SK-N-SH treated with all-trans-retinoic acid at 6 μM for 48 hours (cell line): ENCODE results near the gene TMEM135.
"Not testable (repeated sequence)": the region's sequence is repeated elsewhere in the genome, so short reads cannot be mapped to it uniquely, and the experiment has no call there.

ENCODE experiments used
- ATAC-seq: fragments of 200-7000 bp; cut with Tn5 transposase; 3 replicates; pipeline ENCODE4 v1.9.1; 2020; ENCODE audit warnings: mild to moderate bottlenecking, moderate library complexity
- CREB5 ChIP-seq: fragments of 250-450 bp; sonication (Bioruptor Pico); IDR thresholded peaks from 2 replicates; pipeline ENCODE4 v1.5.1; 2020; ENCODE audit warnings: low read depth, mild to moderate bottlenecking, moderate library complexity
- CSDC2 ChIP-seq: fragments of 250-450 bp; sonication (Bioruptor Pico); IDR thresholded peaks from 2 replicates; pipeline ENCODE4 v1.5.0; 2020; ENCODE audit warnings: mild to moderate bottlenecking, moderate library complexity
- ESRRG ChIP-seq: fragments of 250-450 bp; sonication (Bioruptor Pico); IDR thresholded peaks from 2 replicates; pipeline ENCODE4 v1.6.1; 2021; ENCODE audit warnings: mild to moderate bottlenecking
- GLIS3 ChIP-seq: fragments of 250-450 bp; sonication (Bioruptor Pico); IDR thresholded peaks from 2 replicates; pipeline ENCODE4 v1.5.0; 2020; ENCODE audit warnings: mild to moderate bottlenecking, moderate library complexity
- ISL1 ChIP-seq: fragments of 250-450 bp; sonication (Bioruptor Pico); IDR thresholded peaks from 2 replicates; pipeline ENCODE4 v2.1.2; 2022; ENCODE audit warnings: mild to moderate bottlenecking, moderate library complexity
- OSR1 ChIP-seq: fragments of 250-450 bp; sonication (Bioruptor Pico); IDR thresholded peaks from 2 replicates; pipeline ENCODE4 v1.8.0; 2022; ENCODE audit warnings: moderate library complexity, mild to moderate bottlenecking, inconsistent platforms
- PPARA ChIP-seq: fragments of 250-450 bp; sonication (Bioruptor Pico); IDR thresholded peaks from 2 replicates; pipeline ENCODE4 v1.5.0; 2020; ENCODE audit warnings: mild to moderate bottlenecking, borderline replicate concordance
- RARB ChIP-seq: fragments of 250-450 bp; sonication (Bioruptor Pico); IDR thresholded peaks from 2 replicates; pipeline ENCODE4 v1.8.0; 2021; ENCODE audit warnings: mild to moderate bottlenecking, moderate library complexity
- SNAI2 ChIP-seq: fragments of 250-450 bp; sonication (Bioruptor Pico); IDR thresholded peaks from 2 replicates; pipeline ENCODE4 v1.5.0; 2020; ENCODE audit warnings: mild to moderate bottlenecking, moderate library complexity
- TCF4 ChIP-seq: fragments of 250-450 bp; sonication (Bioruptor Pico); IDR thresholded peaks from 2 replicates; pipeline ENCODE4 v1.8.0; 2021; ENCODE audit warnings: mild to moderate bottlenecking, moderate library complexity, borderline replicate concordance
- ZC3H10 ChIP-seq: fragments of 250-450 bp; sonication (Bioruptor Pico); IDR thresholded peaks from 2 replicates; pipeline ENCODE4 v1.5.1; 2021; ENCODE audit warnings: mild to moderate bottlenecking, moderate library complexity
- ZFP3 ChIP-seq: fragments of 250-450 bp; sonication (Bioruptor Pico); IDR thresholded peaks from 2 replicates; pipeline ENCODE4 v1.5.0; 2020; ENCODE audit warnings: mild to moderate bottlenecking, moderate library complexity
- ZNF565 ChIP-seq: fragments of 450-650 bp; formaldehyde crosslinking; conservative IDR thresholded peaks from 2 replicates; pipeline ENCODE4 v1.5.0; 2020; ENCODE audit warnings: low read depth, mild to moderate bottlenecking, moderate library complexity
- ZNF70 ChIP-seq: fragments of 450-650 bp; formaldehyde crosslinking; IDR thresholded peaks from 2 replicates; pipeline ENCODE4 v1.5.0; 2020; ENCODE audit warnings: mild to moderate bottlenecking, moderate library complexity
- ZNF8 ChIP-seq: fragments of 450-650 bp; formaldehyde crosslinking; IDR thresholded peaks from 2 replicates; pipeline ENCODE4 v1.5.0; 2020; ENCODE audit warnings: mild to moderate bottlenecking, moderate library complexity
- TF ChIP-seq, protein P1 (sequence below): fragments of 250-450 bp; sonication (Bioruptor Pico); IDR thresholded peaks from 2 replicates; pipeline ENCODE4 v1.5.1; 2021; ENCODE audit warnings: mild to moderate bottlenecking, moderate library complexity
- TF ChIP-seq, protein P2 (sequence below): fragments of 250-450 bp; sonication (Bioruptor Pico); IDR thresholded peaks from 2 replicates; pipeline ENCODE4 v1.5.0; 2020; ENCODE audit warnings: mild to moderate bottlenecking, moderate library complexity

Gene TMEM135

DNA sequence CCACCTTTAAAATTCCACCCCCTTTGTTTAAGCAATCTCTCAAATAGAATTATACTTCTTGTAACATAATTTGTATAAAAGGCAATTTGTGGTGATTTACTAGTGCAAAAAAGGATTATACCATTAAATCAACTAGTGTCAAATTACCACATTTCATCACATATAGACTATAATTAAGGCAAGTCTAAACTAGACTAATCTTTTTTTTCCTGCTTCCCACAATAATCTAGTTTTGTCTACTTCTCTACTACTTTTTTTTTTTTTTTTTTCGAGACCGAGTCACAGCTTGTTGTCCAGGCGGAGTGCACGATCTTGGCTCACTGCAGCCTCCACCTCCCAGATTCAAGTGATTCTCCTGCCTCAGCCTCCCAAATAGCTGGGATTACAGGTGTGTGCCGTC lies 46.4 kb upstream of the TMEM135 start:
- ATAC-seq = no peak
- TF ChIP-seq CSDC2 (CRISPR knock-in tag) (no peak), ZC3H10 (CRISPR knock-in tag) (no peak), GLIS3 (no peak)

GRCh38 chr11:86992340-86992739 lies 45.4 kb upstream of the TMEM135 start:
- ATAC-seq = not testable (repeated sequence)

DNA sequence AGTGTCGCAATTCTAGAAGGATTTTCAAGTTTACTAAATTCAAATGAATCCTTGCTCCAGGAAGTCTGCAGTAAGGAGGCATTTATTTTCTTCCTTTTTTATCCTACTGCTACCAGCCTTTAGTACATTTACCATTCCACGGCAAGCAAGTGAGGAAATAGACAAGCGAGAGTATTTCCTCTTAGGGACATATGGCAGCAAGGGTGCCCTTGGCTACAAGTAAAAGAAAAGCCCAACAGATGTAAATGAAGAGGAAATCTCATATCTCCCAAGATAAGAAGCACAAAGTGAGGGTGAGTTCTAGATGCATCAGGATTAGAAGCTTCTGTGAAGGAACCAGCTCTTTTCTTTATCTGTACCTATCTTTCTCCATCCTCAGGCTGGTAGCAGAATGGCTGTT lies 44.7 kb upstream of the TMEM135 start:
- no peak for ATAC-seq
- TF ChIP-seq TCF4 (CRISPR knock-in tag) = no peak
- TF ChIP-seq ISL1 (CRISPR knock-in tag) = no peak
- no peak for TF ChIP-seq ZNF565 (CRISPR knock-in tag)
- TF ChIP-seq, protein P1, sequence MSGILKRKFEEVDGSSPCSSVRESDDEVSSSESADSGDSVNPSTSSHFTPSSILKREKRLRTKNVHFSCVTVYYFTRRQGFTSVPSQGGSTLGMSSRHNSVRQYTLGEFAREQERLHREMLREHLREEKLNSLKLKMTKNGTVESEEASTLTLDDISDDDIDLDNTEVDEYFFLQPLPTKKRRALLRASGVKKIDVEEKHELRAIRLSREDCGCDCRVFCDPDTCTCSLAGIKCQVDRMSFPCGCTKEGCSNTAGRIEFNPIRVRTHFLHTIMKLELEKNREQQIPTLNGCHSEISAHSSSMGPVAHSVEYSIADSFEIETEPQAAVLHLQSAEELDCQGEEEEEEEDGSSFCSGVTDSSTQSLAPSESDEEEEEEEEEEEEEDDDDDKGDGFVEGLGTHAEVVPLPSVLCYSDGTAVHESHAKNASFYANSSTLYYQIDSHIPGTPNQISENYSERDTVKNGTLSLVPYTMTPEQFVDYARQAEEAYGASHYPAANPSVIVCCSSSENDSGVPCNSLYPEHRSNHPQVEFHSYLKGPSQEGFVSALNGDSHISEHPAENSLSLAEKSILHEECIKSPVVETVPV = no peak
- TF ChIP-seq, protein P2, sequence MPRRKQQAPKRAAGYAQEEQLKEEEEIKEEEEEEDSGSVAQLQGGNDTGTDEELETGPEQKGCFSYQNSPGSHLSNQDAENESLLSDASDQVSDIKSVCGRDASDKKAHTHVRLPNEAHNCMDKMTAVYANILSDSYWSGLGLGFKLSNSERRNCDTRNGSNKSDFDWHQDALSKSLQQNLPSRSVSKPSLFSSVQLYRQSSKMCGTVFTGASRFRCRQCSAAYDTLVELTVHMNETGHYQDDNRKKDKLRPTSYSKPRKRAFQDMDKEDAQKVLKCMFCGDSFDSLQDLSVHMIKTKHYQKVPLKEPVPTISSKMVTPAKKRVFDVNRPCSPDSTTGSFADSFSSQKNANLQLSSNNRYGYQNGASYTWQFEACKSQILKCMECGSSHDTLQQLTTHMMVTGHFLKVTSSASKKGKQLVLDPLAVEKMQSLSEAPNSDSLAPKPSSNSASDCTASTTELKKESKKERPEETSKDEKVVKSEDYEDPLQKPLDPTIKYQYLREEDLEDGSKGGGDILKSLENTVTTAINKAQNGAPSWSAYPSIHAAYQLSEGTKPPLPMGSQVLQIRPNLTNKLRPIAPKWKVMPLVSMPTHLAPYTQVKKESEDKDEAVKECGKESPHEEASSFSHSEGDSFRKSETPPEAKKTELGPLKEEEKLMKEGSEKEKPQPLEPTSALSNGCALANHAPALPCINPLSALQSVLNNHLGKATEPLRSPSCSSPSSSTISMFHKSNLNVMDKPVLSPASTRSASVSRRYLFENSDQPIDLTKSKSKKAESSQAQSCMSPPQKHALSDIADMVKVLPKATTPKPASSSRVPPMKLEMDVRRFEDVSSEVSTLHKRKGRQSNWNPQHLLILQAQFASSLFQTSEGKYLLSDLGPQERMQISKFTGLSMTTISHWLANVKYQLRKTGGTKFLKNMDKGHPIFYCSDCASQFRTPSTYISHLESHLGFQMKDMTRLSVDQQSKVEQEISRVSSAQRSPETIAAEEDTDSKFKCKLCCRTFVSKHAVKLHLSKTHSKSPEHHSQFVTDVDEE (CRISPR knock-in tag) = no peak
- no peak for TF ChIP-seq ZC3H10 (CRISPR knock-in tag)
- TF ChIP-seq ZFP3 (CRISPR knock-in tag) = no peak
- no peak for TF ChIP-seq ZNF70 (CRISPR knock-in tag)

DNA sequence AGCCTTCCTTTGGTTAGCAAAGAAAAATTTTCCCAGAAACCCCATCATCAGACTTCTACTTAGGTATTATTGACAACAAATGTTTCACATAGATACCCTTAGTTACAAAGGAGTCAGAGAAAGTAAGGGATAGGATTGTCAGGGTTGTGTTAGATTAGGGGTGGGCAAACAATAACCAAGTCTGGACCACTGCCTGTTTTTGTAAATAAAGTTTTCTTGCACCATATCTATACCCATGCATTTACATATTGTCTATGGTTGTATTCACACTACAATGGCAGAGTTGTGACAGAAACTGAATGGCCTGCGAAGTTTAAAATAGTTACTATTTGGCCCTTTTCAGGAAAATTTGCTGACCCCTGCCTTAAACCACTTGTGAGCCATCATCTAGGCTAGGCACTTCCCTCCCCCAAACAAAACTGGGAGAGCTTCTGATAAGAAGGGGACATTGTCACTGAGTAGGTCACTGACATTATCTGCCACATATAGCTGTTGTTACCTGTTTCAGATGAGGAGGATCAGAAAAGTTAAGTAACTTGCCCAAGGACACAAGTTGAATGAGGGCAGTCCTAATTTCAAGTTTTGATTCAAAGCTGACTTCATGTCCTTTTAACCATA lies 40.7 kb upstream of the TMEM135 start:
- TF ChIP-seq OSR1 (CRISPR knock-in tag) (no peak), ZC3H10 (CRISPR knock-in tag) (no peak), PPARA (CRISPR knock-in tag) (no peak), ESRRG (CRISPR knock-in tag) (no peak), RARB (CRISPR knock-in tag) (no peak), SNAI2 (CRISPR knock-in tag) (no peak), TCF4 (CRISPR knock-in tag) (no peak)
- ATAC-seq = no peak

DNA sequence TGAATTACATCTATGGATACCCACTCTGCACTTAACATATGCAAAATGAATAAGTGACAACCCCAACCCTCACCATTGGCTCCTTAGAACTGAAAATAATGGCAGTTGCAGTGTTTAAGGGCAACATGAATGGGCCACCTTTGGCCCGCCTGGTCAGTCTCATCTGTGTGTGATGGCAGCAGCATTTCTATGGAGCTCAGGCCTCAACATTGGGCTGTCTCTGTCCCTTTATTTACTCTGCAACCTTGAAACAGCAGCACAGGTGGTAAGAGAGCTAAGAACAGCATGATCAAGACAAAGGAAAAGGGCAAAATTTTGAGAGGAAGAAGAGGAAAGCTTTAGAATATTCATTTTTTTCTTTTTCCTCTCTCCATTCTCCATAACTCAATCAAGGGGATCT lies 38.3 kb upstream of the TMEM135 start:
- TF ChIP-seq CREB5 (CRISPR knock-in tag) = no peak
- TF ChIP-seq SNAI2 (CRISPR knock-in tag) = no peak
- no peak for TF ChIP-seq OSR1 (CRISPR knock-in tag)
- no peak for TF ChIP-seq RARB (CRISPR knock-in tag)
- no peak for TF ChIP-seq GLIS3
- TF ChIP-seq CSDC2 (CRISPR knock-in tag) = no peak
- TF ChIP-seq ZFP3 (CRISPR knock-in tag) = no peak
- no peak for TF ChIP-seq ZNF8
- no peak for ATAC-seq

DNA sequence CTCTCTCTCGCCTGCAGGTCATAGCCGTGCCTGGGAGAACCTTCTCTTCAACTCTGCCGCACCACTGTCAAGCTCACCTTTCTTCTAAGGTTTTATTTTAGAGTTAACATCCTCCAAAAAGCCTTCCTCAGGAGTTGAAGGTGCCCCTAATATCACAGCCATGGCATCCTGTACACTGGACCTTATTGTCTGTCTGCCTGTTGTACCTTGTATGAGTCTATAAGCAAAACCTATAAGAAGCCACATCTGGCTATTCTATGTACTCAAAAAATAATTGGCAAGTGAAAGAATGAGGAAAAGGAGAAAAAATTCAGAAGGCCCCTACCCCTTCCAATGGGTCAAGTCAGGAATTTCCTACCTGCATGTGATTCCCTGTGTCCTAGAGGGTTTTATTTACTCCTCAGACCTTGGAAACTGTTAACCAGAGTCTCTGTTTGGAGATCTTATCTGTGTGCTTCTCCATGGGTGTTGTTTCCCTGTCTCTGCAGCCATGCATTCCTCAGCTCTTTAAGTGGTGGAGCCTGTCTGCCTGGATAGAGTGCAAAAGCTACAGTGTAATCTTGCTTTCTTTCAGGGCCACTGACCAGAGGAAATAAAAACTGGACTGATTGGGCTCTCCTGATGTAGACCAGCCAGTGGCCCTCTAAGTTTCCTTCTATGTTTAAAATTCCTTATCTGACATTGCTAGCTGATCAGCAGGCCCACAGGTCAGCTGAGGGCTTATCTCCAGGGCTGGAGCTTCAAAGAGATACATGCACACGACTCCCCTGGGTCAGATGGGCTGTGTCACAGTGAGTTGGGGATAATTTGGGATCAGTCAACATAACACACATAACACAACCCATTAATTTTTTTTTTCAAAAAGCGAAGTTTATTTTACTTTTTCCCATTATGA lies 37.6 kb upstream of the TMEM135 start:
- ATAC-seq = peak; percentile 89
- peak; percentile 39; the same call in 1 of the 2 replicates for TF ChIP-seq ISL1 (CRISPR knock-in tag)
- no peak for TF ChIP-seq ZFP3 (CRISPR knock-in tag)
